D721Med (cell line): ENCODE measurements around the gene CTNNA2.

Experiments used
- DNase-seq: peaks from one replicate; pipeline ENCODE4 v3.0.0; 2011; ENCODE audit warnings: low spot score; ENCODE audit not compliant: insufficient read length
- FAIRE-seq: peaks from 2 replicates; lab custom pipeline; 2011; peaks lifted over from hg19 to GRCh38; lab: Jason Lieb, UNC
- CTCF ChIP-seq: IDR thresholded peaks from 2 replicates; pipeline ENCODE4 v1.5.1; 2012; ENCODE audit warnings: mild to moderate bottlenecking, control low read depth; ENCODE audit not compliant: insufficient read depth; ENCODE audit errors: missing control alignments

CTNNA2 gene

DNA sequence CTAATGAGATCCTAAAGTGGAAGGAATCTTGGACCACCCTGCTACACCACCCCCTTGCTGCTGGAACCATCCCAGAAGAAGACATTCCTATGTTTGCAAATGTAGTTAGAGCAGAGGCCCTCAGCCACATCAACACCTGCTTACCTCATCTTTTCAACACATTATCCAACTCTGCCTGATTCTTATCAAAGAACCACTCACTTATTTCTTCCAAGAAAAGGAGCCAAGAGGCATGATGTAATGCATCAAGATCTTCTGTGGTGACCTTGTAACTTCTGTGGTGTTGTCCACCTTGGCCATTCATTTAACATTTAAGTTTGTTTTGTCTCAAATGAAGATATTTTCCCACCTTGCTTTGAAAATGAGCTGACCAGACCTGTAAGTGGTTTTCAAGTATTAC, 338.1 kb downstream of the CTNNA2 start:
- no peak for TF ChIP-seq CTCF
- no peak for DNase-seq
- no peak for FAIRE-seq

DNA sequence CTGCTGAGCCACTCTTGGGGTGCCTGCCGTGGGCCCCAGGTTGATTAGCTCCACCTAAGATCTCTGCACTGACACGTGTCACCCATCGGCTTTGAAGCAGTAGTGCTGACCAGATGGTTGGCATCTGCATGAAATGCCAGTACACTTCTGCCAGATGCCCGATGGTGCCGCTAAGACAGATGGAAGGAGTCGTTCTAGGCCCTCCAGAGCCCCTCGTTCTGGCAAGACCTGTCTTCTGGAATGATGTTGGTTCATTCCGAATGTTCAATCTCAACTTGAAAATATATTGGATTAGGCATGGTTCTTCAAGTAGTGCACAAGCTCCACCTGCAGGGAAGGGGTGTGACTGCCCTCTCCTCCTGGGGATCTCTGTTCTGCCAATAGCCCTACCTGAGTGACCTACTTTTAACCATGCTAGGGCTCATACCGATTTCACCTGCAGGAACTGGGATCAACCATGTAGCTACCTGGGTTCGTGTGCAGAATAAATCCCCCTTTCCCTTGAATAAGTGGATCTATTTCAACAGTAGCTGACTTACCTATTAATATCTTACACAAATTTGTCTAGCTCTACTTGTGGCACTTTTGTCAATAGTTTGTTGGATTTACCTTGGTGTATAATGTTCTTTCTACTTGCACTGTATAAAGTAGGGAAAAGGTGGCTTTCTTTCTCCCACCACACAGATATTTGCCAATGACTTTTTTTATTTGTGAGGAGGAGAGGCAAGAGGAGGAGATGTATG, 342.6 kb downstream of the CTNNA2 start:
- DNase-seq (peak; percentile 41), FAIRE-seq (no peak)

DNA sequence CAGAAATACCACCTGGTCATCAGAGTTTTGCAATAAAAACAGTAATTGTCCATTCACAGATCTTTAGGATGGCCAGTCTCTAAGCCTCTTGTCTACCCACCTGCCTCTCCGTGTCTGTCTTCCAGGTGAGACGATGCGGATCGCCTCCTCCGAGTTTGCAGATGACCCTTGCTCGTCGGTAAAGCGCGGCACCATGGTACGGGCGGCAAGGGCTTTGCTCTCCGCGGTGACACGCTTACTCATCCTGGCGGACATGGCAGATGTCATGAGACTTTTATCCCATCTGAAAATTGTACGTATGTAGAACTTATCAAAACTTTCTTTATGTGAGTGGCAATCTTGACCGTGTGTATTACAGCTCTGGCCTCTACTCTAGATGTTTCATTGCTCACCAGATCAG, 345.0 kb downstream of the CTNNA2 start:
- no peak for FAIRE-seq
- no peak for TF ChIP-seq CTCF
- no peak for DNase-seq

More for the DNA sequence above, 342.6 kb downstream of the CTNNA2 start:
- peak; percentile 15 for TF ChIP-seq CTCF

DNA sequence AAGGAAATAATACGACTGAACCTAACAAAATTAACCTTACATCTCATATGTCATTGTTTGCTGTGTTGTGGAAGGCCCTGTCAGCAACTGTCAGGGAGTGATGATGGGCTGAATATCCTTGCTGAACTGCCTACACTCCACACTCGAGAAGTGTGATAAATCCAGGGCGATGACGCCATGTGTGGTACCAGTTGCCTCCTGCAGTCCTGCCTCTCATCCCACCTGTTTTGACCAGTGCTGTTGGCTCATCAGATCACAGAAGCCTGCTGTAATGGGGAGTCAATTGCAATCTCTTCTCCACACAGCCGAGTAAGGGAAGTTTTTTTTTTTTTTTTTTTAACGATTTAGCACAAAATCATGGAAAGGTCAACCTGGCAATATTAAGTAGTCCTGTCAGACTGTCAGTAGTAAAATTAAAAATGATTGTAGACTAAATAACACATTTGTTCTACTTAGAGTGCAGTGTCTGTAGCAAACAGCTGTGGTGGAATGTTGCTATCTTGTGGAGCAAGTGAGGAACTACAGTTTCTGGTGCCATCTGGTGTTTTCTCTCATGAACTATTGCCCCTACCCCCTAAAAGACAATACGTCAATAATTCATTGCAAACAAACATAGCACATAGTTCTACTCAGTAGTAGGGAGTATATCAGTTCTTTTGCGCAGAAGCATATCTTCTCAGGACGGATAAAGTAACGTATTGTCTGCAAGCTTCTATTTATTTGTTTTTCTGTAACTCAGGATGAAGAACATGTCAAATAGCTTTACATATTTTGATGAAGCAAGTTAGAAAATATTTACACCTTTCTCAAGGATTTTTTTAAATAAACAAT, 347.6 kb downstream of the CTNNA2 start:
- no peak for DNase-seq
- peak; percentile 40 for TF ChIP-seq CTCF
- FAIRE-seq = peak; percentile 71

DNA sequence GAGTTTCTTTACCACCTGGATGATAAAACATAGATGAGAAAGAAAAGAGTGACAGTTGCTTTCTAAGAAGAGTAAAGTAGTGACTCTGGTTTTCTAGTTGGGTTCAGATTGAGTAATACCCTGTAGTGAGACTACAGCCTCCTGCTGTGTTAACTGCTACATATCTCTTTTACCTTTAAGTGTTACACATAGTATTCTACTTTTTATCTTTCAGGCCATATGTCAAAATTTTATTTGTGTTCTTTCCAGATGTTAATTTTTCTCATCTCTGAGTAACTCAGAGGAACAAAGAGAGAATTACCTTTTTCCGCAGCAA, 348.2 kb downstream of the CTNNA2 start:
- FAIRE-seq = no peak
- no peak for DNase-seq
- TF ChIP-seq CTCF = no peak

- no peak for FAIRE-seq
- no peak for TF ChIP-seq CTCF
- no peak for DNase-seq
Observed at GRCh38 chr2:79862756-79863155, 349.9 kb downstream of the CTNNA2 start.

DNA sequence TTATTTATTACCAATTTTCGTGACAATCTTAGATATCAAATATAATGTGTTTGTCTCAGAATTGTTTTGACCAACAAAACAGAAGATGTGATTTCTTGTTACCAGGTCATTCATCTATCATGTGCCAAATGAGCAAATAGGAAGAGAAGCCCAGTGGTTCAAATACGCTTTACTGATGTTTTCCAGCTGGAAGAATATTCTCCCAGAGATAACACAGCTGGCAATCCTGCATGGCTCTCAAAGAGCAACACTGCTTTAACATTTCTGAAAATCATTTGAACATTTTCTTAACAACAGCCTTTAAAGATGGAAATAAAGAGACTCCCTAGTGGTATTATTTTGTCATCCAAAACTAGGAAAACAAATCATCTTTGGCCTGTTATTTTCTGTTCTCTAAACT, 359.8 kb downstream of the CTNNA2 start:
- TF ChIP-seq CTCF = no peak
- FAIRE-seq (no peak), DNase-seq (no peak)
